ENCODE measurements around the gene LRRC37B. TPM values are rescaled to one million over a fixed set of nuclear protein-coding genes. Genes with fewer than 3 reads are reported as not detected.
"Not testable (repeated sequence)": the region's sequence is repeated elsewhere in the genome, so short reads cannot be mapped to it uniquely, and the experiment has no call there.

LRRC37B gene
- total RNA-seq, 1 donor from 2014 or later, result 49.4 TPM

DNA sequence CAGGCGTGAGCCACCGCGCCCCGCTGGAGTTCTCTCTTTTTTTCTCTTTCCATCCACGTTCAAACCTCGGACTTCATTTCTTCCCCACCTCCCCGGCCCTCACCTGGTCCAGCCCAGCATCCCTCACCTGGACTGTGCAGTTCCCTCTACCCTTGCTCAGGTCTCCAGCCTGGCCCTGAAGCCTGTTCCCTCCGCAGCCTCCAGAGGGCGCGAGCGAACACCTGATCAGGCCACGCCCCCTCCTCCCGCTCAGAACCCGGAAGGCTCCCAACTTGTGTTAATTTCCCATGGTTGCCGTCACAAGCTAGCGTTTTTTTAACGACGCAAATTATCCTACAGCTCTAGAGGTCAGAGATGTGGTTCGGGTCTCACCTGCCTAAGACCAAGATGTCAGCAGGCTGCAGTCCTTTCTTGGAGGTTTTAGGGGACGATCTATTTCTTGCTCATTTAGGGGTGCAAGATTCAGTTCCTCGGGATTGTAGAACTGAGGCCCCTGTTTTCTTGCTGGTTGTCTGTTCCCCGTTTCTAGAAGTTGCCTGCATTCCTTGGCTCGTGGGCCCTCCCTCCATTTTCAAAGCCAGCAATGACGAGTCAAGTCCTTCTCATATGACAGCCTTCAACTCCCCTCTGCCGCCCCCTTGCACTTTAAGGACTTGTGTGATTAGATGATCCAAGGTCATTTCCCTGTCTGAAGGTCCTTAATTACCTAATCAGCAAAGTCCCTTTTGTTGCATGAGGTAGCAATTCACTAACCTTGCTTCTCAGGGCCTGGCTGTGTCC is 59.9 kb downstream of the LRRC37B start:
- not testable (repeated sequence) for H3K27ac Mint-ChIP-seq; H3F3A ChIP-seq (ENCODE audit: low read depth); H3K9me3 Mint-ChIP-seq; H3K79me2 ChIP-seq (ENCODE audit: low read depth); H3K4me1 ChIP-seq; H3K9me3 ChIP-seq (ENCODE audit: low read depth); H3K4me1 Mint-ChIP-seq; H3K27me3 Mint-ChIP-seq (ENCODE audit: insufficient read depth, low read depth); H3K36me3 Mint-ChIP-seq; H3K4me3 Mint-ChIP-seq; H4K20me1 ChIP-seq (ENCODE audit: low read depth); H3K27ac ChIP-seq; H3K4me2 ChIP-seq; H3K36me3 ChIP-seq; H3K9ac ChIP-seq; H3K27me3 ChIP-seq
- Histone ChIP-seq H2AFZ (replicated peaks) (peak overlapping the region; percentile 76), H3K4me3 (peak overlapping the region; percentile 17)
- TF ChIP-seq, protein P1, sequence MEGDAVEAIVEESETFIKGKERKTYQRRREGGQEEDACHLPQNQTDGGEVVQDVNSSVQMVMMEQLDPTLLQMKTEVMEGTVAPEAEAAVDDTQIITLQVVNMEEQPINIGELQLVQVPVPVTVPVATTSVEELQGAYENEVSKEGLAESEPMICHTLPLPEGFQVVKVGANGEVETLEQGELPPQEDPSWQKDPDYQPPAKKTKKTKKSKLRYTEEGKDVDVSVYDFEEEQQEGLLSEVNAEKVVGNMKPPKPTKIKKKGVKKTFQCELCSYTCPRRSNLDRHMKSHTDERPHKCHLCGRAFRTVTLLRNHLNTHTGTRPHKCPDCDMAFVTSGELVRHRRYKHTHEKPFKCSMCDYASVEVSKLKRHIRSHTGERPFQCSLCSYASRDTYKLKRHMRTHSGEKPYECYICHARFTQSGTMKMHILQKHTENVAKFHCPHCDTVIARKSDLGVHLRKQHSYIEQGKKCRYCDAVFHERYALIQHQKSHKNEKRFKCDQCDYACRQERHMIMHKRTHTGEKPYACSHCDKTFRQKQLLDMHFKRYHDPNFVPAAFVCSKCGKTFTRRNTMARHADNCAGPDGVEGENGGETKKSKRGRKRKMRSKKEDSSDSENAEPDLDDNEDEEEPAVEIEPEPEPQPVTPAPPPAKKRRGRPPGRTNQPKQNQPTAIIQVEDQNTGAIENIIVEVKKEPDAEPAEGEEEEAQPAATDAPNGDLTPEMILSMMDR (IDR thresholded peaks at IDR 0.05), result peak; percentile 49
- peak; percentile 2 for DNase-seq (ENCODE audit: low spot score)

DNA sequence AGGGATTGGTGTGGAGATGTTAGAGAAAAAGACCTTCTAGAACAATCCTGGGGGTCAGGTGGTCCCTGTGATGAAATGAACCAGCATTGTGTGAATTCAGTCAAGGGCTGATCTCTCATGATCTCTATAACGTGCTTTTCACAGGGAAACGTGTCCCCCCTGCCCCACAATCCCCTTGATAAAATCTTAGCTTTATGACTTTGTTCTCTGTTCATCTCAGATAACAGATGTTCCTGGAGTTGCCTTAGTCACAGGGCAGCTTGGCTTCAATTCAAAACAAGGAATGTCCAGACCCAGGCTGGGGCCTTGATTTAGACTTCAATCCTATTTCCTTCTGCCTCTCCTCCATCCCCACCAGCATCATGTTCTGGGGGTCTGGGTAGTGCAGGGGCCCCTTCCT is 61.9 kb downstream of the LRRC37B start:
- H2AFZ ChIP-seq (replicated peaks); DNase-seq (ENCODE audit: low spot score); H3K36me3 ChIP-seq; H3K9me3 ChIP-seq (ENCODE audit: low read depth); H3K4me3 Mint-ChIP-seq; H3F3A ChIP-seq (ENCODE audit: low read depth); H3K4me1 Mint-ChIP-seq; H3K9ac ChIP-seq; H3K27me3 ChIP-seq; H3K4me1 ChIP-seq; H3K4me3 ChIP-seq; H3K4me2 ChIP-seq; H3K36me3 Mint-ChIP-seq; H4K20me1 ChIP-seq (ENCODE audit: low read depth); H3K27me3 Mint-ChIP-seq (ENCODE audit: insufficient read depth, low read depth); H3K9me3 Mint-ChIP-seq; H3K79me2 ChIP-seq (ENCODE audit: low read depth); H3K27ac ChIP-seq: not testable (repeated sequence)
- H3K27ac Mint-ChIP-seq, result peak overlapping the region; percentile 69

DNA sequence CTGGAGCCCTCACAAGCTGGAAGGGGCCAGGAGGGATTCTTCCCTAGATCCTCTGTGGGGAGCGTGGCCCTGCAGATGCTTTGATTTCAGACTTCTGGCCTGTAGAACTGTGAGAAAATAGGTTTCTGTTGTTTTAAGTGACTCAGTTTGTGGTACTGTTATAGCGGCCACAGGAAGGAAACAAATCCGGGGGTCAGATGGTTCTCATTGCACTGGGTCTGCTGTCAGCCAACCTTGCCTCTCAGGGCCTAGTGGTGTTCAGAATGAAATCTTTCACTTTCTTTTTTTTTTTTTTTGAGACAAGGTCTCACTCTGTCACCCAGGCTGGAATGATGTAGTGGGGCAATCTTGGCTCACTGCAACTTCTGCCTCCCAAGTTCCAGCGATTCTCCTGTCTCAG is 64.8 kb downstream of the LRRC37B start:
- H3F3A ChIP-seq (ENCODE audit: low read depth); H3K4me3 Mint-ChIP-seq; H3K27me3 Mint-ChIP-seq (ENCODE audit: insufficient read depth, low read depth); DNase-seq (ENCODE audit: low spot score); H3K9ac ChIP-seq; H3K27me3 ChIP-seq; H3K27ac Mint-ChIP-seq; H3K27ac ChIP-seq; H2AFZ ChIP-seq (replicated peaks); H3K4me1 ChIP-seq; H3K4me3 ChIP-seq; H3K4me2 ChIP-seq; H3K36me3 ChIP-seq; H3K36me3 Mint-ChIP-seq; H4K20me1 ChIP-seq (ENCODE audit: low read depth); H3K79me2 ChIP-seq (ENCODE audit: low read depth); H3K9me3 Mint-ChIP-seq; H3K4me1 Mint-ChIP-seq; H3K9me3 ChIP-seq (ENCODE audit: low read depth): not testable (repeated sequence)

DNA sequence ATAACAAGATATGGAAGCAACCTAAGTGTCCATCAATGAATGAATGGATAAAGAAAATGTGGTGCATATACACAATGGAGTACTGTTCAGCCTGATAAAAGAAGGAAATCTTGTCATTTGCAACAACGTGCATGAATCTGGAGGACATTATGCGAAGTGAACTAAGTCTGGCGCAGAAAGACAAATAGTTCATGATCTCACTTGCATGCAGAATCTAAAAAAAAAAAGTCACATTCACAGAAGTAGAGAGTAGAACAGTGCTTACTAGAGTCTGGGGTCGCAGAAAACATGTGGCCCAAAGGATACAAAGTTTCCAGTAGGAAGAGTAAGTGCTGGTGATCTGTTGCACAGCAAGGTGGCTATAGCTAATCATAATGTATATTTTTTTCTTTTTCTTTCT is 65.9 kb downstream of the LRRC37B start:
- not testable (repeated sequence) for H3K27ac ChIP-seq; H3K27ac Mint-ChIP-seq; H2AFZ ChIP-seq (replicated peaks); H3K27me3 ChIP-seq; H3K4me1 Mint-ChIP-seq; H3K79me2 ChIP-seq (ENCODE audit: low read depth); DNase-seq (ENCODE audit: low spot score); H3K4me3 ChIP-seq; H4K20me1 ChIP-seq (ENCODE audit: low read depth); H3K4me3 Mint-ChIP-seq; H3F3A ChIP-seq (ENCODE audit: low read depth); H3K9me3 Mint-ChIP-seq; H3K27me3 Mint-ChIP-seq (ENCODE audit: insufficient read depth, low read depth); H3K9me3 ChIP-seq (ENCODE audit: low read depth); H3K9ac ChIP-seq; H3K4me2 ChIP-seq; H3K36me3 ChIP-seq; H3K4me1 ChIP-seq; H3K36me3 Mint-ChIP-seq

DNA sequence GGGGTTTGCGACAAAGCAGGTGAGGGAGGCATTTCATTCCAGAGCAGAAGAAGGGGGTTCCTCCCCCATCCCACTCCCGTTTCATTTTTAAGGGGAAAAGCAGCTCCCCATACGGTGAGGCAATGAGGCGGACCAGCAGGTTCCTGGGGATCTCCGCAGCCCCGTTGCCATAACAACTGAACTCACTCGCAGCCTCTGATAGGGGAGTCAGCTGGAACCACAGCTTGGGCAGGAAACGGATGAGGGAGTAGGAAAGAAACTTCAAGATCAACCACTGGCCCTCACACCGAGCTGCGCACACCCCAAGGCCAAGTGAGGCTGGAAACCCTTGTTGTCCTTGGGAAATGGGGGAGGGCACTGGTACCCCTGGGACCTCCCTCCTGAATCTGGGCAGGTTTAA is 72.6 kb downstream of the LRRC37B start:
- H3K4me3 ChIP-seq; H3K4me1 Mint-ChIP-seq; H3K9me3 Mint-ChIP-seq; H3K9ac ChIP-seq; H3F3A ChIP-seq (ENCODE audit: low read depth); H4K20me1 ChIP-seq (ENCODE audit: low read depth); H3K4me1 ChIP-seq; H3K27me3 Mint-ChIP-seq (ENCODE audit: insufficient read depth, low read depth); H3K36me3 ChIP-seq; H3K79me2 ChIP-seq (ENCODE audit: low read depth); H3K36me3 Mint-ChIP-seq; H2AFZ ChIP-seq (replicated peaks); H3K27ac ChIP-seq; H3K9me3 ChIP-seq (ENCODE audit: low read depth); H3K27me3 ChIP-seq: not testable (repeated sequence)
- H3K27ac Mint-ChIP-seq, result peak overlapping the region; percentile 96
- H3K4me3 Mint-ChIP-seq, result peak overlapping the region; percentile 66
- peak overlapping the region; percentile 62 for H3K4me2 ChIP-seq
- peak; percentile 55 for DNase-seq (ENCODE audit: low spot score)

DNA sequence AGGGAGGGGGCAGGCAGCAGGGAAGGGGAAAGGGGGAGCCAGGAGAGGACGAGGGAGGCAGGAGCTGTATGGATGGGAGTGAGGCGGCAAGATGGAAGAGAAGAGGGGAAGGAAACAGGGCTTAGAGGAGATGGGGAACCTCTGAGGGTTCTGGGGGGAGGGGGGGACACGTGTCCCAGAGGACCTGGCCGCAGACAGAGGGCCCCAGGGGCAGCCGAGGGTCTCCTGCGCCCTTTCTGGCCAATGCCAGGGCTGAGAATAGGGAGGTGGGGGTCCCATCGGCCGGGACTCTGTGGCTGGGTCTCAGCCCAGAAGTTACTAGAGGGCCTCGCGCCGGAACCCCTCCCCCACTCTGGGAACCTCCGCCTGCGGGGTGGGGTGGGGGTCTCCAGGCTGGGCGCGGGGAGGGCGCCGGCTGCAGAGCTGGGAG is 76.4 kb downstream of the LRRC37B start:
- Mint-ChIP-seq H3K4me3 (peak overlapping the region; percentile 74), H3K4me1 (peaks cover 11% of the 10 kb centered on the region), H3K27ac (peak overlapping the region; percentile 60)
- H4K20me1 ChIP-seq (ENCODE audit: low read depth); H3K4me1 ChIP-seq; H3K9ac ChIP-seq; H3K27me3 Mint-ChIP-seq (ENCODE audit: insufficient read depth, low read depth); H3K36me3 Mint-ChIP-seq; H3K27me3 ChIP-seq; H3K9me3 Mint-ChIP-seq; H3K79me2 ChIP-seq (ENCODE audit: low read depth); H3K36me3 ChIP-seq; H2AFZ ChIP-seq (replicated peaks); H3K9me3 ChIP-seq (ENCODE audit: low read depth): not testable (repeated sequence)
- Histone ChIP-seq H3K27ac (peak overlapping the region; percentile 94), H3K4me2 (peak overlapping the region; percentile 74), H3F3A (ENCODE audit: low read depth) (peaks cover 12% of the 10 kb centered on the region), H3K4me3 (peak overlapping the region; percentile 46)
- peak; percentile 23 for DNase-seq (ENCODE audit: low spot score)

DNA sequence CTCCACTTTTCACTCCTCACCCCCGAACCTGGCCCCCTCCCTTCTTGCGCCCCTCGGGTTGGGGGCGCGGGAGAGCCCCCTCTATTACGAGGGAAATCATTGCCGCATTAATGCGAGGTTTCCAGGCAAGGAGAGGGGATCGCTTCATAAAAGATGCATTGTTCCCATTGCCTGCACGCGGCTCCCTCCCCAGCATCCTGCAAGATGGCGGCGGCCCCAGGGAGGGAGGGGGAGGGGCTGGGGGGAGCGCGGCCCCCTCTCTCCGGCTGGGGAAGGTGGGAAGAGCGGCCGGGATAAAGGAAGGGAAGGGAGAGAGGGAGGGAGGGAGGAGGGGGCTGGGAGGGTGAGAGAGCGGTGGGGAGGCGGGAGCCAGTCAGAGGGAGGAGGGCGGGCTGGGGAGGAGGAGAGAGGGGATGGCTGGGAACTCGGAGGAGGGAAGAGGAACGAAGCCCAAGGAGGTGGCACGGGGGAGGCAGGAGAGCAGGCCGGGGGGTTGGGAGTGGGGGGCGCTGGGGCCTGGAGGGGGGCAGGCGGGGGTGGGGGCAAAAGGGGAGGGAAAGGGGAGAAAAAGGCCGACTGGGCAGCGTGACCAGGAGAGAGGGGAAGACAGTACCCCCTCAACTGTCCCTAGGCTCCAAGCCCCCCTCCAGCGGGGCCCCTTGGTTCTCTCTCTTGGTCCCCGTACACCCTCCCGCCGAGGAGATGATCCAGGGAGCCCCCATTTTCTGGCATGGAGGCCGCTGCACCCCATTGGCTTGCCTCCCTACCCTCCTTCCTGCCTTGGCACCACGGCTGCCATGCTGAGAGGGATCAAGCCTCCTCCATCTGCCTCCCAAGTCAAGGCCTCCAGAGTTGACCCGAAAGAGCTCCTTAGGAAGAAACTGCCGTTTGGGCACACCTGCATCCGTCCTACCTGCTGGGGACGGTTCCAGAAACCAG is 77.1 kb downstream of the LRRC37B start:
- H3K4me1 ChIP-seq; H3K9me3 Mint-ChIP-seq; H3K9me3 ChIP-seq (ENCODE audit: low read depth); H3K36me3 Mint-ChIP-seq; H3K27me3 Mint-ChIP-seq (ENCODE audit: insufficient read depth, low read depth); H3K9ac ChIP-seq; H3K27me3 ChIP-seq; H4K20me1 ChIP-seq (ENCODE audit: low read depth); H3K4me3 Mint-ChIP-seq; H2AFZ ChIP-seq (replicated peaks); H3K79me2 ChIP-seq (ENCODE audit: low read depth); H3K36me3 ChIP-seq: not testable (repeated sequence)
- Mint-ChIP-seq H3K4me1 (peaks cover 11% of the 10 kb centered on the region), H3K27ac (peak overlapping the region; percentile 60)
- H3F3A ChIP-seq (ENCODE audit: low read depth), result peaks cover 12% of the 10 kb centered on the region
- H3K27ac ChIP-seq, result peak overlapping the region; percentile 94
- H3K4me3 ChIP-seq, result peak overlapping the region; percentile 46
- H3K4me2 ChIP-seq, result peak overlapping the region; percentile 74
- peak; percentile 89 for DNase-seq (ENCODE audit: low spot score)
